Large intestine (tissue), 12 donors: ENCODE measurements around the gene JPH3. TPM values are rescaled to one million over a fixed set of nuclear protein-coding genes. Genes with fewer than 3 reads are reported as not detected.
A peak's percentile ranks its signal among the peaks of the same experiment; 100 is the strongest.

Source experiments
- DNase-seq, 2 donors: peaks; one replicate each; pipeline versions ENCODE4 v3.0.0 to v3.0.0-alpha.2; 2013
- H3K27ac ChIP-seq: one replicate; pipeline ENCODE4 v1.5.1; 2013; ENCODE audit warnings: low read length
- H3K27me3 ChIP-seq: 2 replicates; pipeline ENCODE4 v1.6.1; 2013; ENCODE audit warnings: low read length; ENCODE audit not compliant: control insufficient read depth, insufficient read depth
- H3K36me3 ChIP-seq: 2 replicates; pipeline ENCODE4 v1.6.1; 2013; ENCODE audit warnings: low read length; ENCODE audit not compliant: control insufficient read depth, insufficient read depth
- H3K4me1 ChIP-seq: one replicate; pipeline ENCODE4 v1.6.1; 2013; ENCODE audit warnings: low read length; ENCODE audit not compliant: control insufficient read depth, insufficient read depth
- H3K4me3 ChIP-seq: one replicate; pipeline ENCODE4 v1.5.1; 2013; ENCODE audit warnings: low read length
- H3K9me3 ChIP-seq: one replicate; pipeline ENCODE4 v1.6.1; 2013; ENCODE audit warnings: mild to moderate bottlenecking, low read depth, low read length, moderate library complexity; ENCODE audit not compliant: control insufficient read depth
- WGBS: methylation state at CpG from one replicate; pipeline ENCODE4 v1.1.5; 2013; ENCODE audit warnings: low lambda C conversion rate; ENCODE audit not compliant: insufficient coverage; 5-methylcytosine and 5-hydroxymethylcytosine counted together
- long read RNA-seq, 11 donors: transcript quantifications; one replicate each; lab custom pipeline, GENCODE V29; 2026
- polyA plus RNA-seq: library from polyadenylated mRNA; unstranded; fragments of 120-200 nt; gene quantifications from one replicate; pipeline ENCODE4 v1.2.1, GENCODE V29; 2013

Gene JPH3
- 2.2 TPM for polyA plus RNA-seq
- long read RNA-seq, donor 1: 0 reads
- long read RNA-seq, donor 2: 0 reads
- long read RNA-seq, donor 3: 0 reads
- long read RNA-seq, donor 4: 0 reads
- long read RNA-seq, donor 5: 0 reads
- long read RNA-seq, donor 6, partial matches to known transcripts: 0 of 2 reads
- long read RNA-seq, donor 6, other reads (novel, unspliced or antisense): 0 of 2 reads
- long read RNA-seq, donor 7: 0 reads
- long read RNA-seq, donor 8: 0 reads
- long read RNA-seq, donor 9, partial matches to known transcripts: 0 of 1 reads
- long read RNA-seq, donor 9, other reads (novel, unspliced or antisense): 0 of 1 reads
- long read RNA-seq, donor 10: 0 reads
- long read RNA-seq, donor 11, partial matches to known transcripts: 0 of 1 reads
- long read RNA-seq, donor 11, other reads (novel, unspliced or antisense): 0 of 1 reads

GRCh38 chr16:87602001-87602775 is at the start of gene JPH3:
TSS of gene JPH3 (plus strand) at chr16:87602508. CDS start at chr16:87603147, 639 bp downstream.
- H3K9me3 ChIP-seq: peaks cover 7% of the 10 kb centered on the region
- peaks cover 82% of the 10 kb centered on the region for H3K27me3 ChIP-seq
- peak in 1 of 2 donors; percentile 24 for DNase-seq
- H3K4me3 ChIP-seq: peak within 1 kb of the TSS; percentile 6
- H3K4me1 ChIP-seq: no peaks in the 10 kb centered on the region
- H3K27ac ChIP-seq: no peak within 1 kb of the TSS
- no peaks in the 10 kb centered on the region for H3K36me3 ChIP-seq
- no CpG with 5 or more reads among the region's 122 CpGs for WGBS

GRCh38 chr16:87552772-87553573 is 49.3 kb upstream of the JPH3 start:
- no peaks in the 10 kb centered on the region for H3K9me3 ChIP-seq
- DNase-seq: no peak
- H3K27me3 ChIP-seq: no peaks in the 10 kb centered on the region
- no peaks in the 10 kb centered on the region for H3K36me3 ChIP-seq
- no peak overlapping the region for H3K4me3 ChIP-seq
- no peaks in the 10 kb centered on the region for H3K4me1 ChIP-seq
- H3K27ac ChIP-seq: no peak overlapping the region
- WGBS: 100% methylated on average over 1 of the region's 18 CpGs

- no peak overlapping the region for H3K27ac ChIP-seq
- H3K4me1 ChIP-seq: no peaks in the 10 kb centered on the region
- no peaks in the 10 kb centered on the region for H3K9me3 ChIP-seq
- WGBS: 81% methylated on average over 5 of the region's 22 CpGs
- DNase-seq: no peak
- no peak overlapping the region for H3K4me3 ChIP-seq
- no peaks in the 10 kb centered on the region for H3K27me3 ChIP-seq
- no peaks in the 10 kb centered on the region for H3K36me3 ChIP-seq
These were observed 47.4 kb upstream of the JPH3 start for GRCh38 chr16:87554754-87555427.

- no CpG with 5 or more reads among the region's 17 CpGs for WGBS
- Histone ChIP-seq H3K27me3 (no peaks in the 10 kb centered on the region), H3K27ac (no peak overlapping the region), H3K9me3 (peaks cover 6% of the 10 kb centered on the region), H3K4me1 (no peaks in the 10 kb centered on the region), H3K36me3 (no peaks in the 10 kb centered on the region), H3K4me3 (no peak overlapping the region)
- no peak for DNase-seq
These were observed 46.7 kb upstream of the JPH3 start for GRCh38 chr16:87555647-87556046.

- H3K9me3 ChIP-seq: peaks cover 6% of the 10 kb centered on the region
- DNase-seq: peak in 1 of 2 donors; percentile 33
- no CpG with 5 or more reads among the region's 7 CpGs for WGBS
- H3K4me1 ChIP-seq: no peaks in the 10 kb centered on the region
- no peaks in the 10 kb centered on the region for H3K36me3 ChIP-seq
- H3K4me3 ChIP-seq: no peak overlapping the region
- peak overlapping the region; percentile 42 for H3K27ac ChIP-seq
- H3K27me3 ChIP-seq: no peaks in the 10 kb centered on the region
These were observed 45.3 kb upstream of the JPH3 start for GRCh38 chr16:87556941-87557459.

GRCh38 chr16:87558682-87559081 is 43.6 kb upstream of the JPH3 start:
- no peaks in the 10 kb centered on the region for H3K36me3 ChIP-seq
- H3K9me3 ChIP-seq: peaks cover 6% of the 10 kb centered on the region
- WGBS: 94% methylated on average over 3 of the region's 3 CpGs
- no peaks in the 10 kb centered on the region for H3K4me1 ChIP-seq
- H3K27ac ChIP-seq: no peak overlapping the region
- H3K4me3 ChIP-seq: no peak overlapping the region
- no peaks in the 10 kb centered on the region for H3K27me3 ChIP-seq
- no peak for DNase-seq

GRCh38 chr16:87559945-87560344 is 42.4 kb upstream of the JPH3 start:
- WGBS: no CpG with 5 or more reads among the region's 17 CpGs
- no peak for DNase-seq
- Histone ChIP-seq H3K27me3 (no peaks in the 10 kb centered on the region), H3K4me3 (no peak overlapping the region), H3K9me3 (peaks cover 9% of the 10 kb centered on the region), H3K4me1 (no peaks in the 10 kb centered on the region), H3K36me3 (no peaks in the 10 kb centered on the region), H3K27ac (no peak overlapping the region)

GRCh38 chr16:87560428-87561199 is 41.7 kb upstream of the JPH3 start:
- H3K4me3 ChIP-seq: no peak overlapping the region
- H3K36me3 ChIP-seq: no peaks in the 10 kb centered on the region
- DNase-seq: no peak
- no peak overlapping the region for H3K27ac ChIP-seq
- H3K4me1 ChIP-seq: no peaks in the 10 kb centered on the region
- H3K27me3 ChIP-seq: no peaks in the 10 kb centered on the region
- no CpG with 5 or more reads among the region's 12 CpGs for WGBS
- H3K9me3 ChIP-seq: peaks cover 9% of the 10 kb centered on the region
